ENCODE data around the gene PTPRN.

Gene PTPRN

GRCh38 chr2:219245148-219245898 is 63.9 kb downstream of the PTPRN start, which contains the start of the genes GLB1L and STK16:
GLB1L (minus strand) TSS chr2:219245444; CDS start chr2:219243573, 1,871 bp downstream.
STK16 (plus strand) TSS chr2:219245479; CDS start chr2:219246000, 521 bp downstream.
- DNase-seq (ENCODE audit: low read depth) = peak; percentile 86

- no peak for DNase-seq (ENCODE audit: low read depth)
Measured at GRCh38 chr2:219244789-219245147, 64.4 kb downstream of the PTPRN start.

- DNase-seq (ENCODE audit: low read depth) = no peak
Measured at GRCh38 chr2:219243291-219243761, 65.9 kb downstream of the PTPRN start.
